Stimulated activated CD8-positive, alpha-beta memory T cell treated with anti-CD3 and anti-CD28 coated beads, Interleukin-4, amount 100 ng/mL, for 1 hour (primary cell): Measurements from ENCODE around the gene TLL1.

Experiments used
- DNase-seq, 2 donors: peaks; one replicate each; pipeline ENCODE4 v3.0.0-alpha.2; 2020; ENCODE audit warnings: low read depth in 2 of 2, low spot score in 1 of 2

TLL1 gene

DNA sequence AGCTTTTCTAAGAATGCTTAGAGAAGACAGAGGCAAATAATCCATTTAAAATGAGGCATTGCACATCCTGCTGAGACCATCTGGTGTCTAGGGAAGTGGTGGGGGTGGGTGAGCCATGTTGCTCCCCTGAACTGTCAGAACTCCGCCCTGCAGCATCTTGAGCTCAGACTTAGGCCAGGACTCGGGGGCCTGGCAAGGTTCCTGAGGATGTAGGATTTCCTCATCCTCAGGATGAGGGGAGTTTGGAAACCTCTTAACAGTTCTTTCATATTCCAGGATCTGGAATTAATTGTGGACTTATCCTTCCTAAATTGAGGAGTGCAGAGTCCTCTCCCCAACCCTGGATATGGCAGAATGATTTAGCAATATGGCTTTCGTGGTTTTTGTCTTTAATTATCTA, 6.6 kb downstream of the TLL1 start:
- DNase-seq = no peak

DNA sequence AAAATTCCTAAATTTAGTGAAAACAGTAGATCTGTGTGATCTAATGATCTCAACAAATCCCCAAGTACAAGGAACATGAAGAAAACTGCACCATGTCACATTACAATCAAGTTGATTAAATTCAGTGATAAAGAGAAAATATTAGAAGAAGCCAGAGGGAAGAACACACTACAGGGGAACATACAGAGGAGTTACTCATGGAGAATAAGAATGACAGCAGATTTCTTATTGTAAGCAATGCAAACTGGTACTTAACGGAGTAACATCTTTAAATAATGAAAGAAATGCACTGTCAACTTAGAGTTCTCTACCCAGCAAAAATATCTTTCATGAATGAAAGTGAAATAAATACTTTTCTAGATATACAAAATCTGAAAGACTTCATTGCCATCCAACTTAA, 21.1 kb downstream of the TLL1 start:
- DNase-seq = no peak

DNA sequence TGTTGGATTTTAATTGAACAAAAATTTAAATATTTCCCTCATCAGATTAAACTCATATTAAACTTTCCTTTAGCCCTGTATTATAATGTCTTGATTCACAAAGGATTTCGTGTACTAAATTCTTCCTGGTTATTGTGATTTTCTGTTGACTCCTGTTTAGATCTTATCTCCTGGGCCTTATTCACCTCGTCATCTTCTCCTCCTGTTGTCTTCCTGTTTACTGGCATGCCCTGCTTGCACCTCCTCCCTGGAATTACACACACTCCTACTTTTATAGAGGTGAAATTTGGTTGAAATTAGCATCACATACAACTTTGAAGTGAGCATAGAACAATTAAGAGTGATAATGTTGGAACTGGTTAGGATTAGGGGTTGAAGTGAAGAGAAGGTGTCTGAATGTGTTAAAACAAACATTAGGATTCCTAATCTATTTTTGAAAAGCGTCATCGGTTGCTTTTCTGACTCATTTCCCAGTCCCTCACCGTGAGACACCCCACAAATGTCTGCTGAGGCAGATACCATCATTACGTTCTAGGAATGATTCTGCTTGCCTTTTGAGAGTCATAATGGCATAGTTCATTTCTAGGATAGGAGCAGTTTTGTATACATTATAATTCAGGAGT, 32.5 kb downstream of the TLL1 start:
- DNase-seq = no peak

DNA sequence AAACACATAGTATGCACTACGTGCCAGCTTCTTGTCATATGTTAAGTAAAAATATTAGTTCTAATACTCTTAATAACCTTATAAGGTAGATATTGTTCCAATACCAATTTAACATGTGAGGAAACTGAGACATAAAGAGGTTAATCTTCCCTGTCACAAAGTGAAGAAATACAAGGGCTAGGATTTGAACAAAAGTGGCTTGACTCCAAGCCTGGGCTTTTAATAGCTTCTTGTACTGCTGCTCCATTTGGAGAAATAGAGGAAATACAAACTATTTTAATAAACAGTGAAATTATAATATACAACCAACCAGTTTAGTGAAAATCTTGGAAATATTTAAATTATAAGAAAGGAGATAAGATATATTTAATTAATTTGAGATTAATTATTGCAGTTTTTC, 33.2 kb downstream of the TLL1 start:
- no peak for DNase-seq

DNA sequence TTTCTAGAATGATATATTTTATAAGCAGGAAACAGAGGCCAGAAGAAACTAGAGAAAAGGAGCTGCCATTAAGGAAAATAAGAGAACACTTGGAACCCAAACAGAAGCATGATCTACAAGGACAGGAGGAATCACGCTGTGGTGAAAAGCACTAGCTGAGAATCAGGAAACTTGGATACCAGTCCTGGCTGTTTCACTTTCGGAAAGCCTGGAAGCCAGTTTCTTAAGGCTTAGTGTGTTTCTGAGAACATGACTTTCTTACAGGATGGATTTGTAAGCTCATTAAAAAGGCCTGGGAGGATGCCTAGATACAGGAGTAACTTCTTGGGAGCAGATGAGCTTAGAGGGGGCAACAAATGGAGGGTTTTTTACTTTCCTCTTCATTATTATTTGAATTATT, 36.9 kb downstream of the TLL1 start:
- DNase-seq = no peak

DNA sequence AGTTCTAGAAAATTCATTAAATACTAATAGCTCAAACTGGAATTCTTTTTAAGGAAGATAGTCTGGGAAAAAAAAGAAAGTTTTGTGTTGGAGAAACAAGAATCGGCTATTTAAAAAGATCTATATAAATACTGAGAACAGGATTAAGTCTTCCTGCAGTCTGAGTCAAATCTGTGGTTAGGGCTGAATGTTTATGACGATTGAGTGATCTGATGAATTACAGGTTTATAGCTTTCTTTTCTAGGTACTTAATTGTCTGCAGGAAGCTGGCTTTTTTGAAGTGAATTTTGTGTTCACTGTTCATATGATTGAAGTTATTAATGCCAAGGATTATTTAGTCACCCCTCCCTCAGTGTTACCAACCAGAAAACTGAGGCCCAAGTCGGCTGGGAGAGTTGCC, 42.2 kb downstream of the TLL1 start:
- DNase-seq = no peak

DNA sequence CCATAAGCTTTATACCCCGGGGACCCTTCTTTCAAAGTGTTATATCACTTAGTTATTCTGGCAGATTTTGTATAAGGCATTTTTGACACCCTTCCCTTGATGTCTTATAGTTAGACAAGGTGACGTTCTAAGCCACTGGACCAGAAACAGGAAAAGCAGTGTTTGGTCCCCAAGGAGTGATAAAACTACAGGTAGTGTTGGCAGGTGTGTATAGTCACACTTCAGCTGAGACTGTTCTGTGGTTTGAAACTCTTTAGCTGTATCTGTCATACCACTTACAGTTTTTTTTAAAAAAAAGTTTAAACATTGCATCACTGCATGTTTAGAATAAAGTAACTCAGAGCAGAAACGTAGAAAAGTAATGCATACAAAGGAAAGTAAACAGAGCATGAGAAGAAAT, 48.5 kb downstream of the TLL1 start:
- no peak for DNase-seq

DNA sequence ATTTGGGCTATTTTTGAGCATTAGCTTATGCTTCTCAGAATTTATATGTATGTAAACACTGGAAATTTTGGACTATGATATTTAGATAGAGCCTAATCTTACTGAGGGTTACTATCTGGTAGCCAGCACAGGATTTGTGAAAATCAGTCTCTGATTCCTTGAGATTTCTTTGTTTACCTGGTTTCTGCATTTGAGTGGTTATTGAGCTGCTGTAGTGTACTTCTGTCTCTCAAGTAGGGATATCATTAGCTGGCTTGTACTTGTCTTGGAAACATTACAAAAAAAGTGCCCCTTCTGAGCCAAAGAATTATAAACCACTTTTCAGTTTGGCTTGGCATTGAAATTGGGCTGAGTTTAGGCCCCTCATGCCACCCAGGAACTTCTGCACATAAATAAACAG, 49.7 kb downstream of the TLL1 start:
- DNase-seq = no peak

DNA sequence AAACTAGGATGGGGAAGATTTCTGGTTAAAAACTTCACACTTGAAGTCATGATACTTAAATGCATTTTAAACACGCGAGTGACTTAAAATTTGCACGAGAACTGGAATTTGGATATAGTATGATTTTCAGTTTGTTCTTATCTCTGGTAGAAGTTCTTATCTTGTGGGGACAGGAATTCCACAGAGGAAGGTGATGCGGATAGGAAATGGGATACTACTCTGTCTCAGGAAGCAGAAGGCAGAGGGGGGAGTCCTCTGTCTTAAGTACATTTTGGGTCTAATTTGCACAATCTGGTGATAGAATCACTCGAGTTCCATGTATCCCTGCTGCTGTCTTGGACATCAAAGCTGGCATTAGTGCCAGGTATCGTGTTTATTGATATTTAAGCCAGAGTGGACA, 53.3 kb downstream of the TLL1 start:
- DNase-seq = no peak

DNA sequence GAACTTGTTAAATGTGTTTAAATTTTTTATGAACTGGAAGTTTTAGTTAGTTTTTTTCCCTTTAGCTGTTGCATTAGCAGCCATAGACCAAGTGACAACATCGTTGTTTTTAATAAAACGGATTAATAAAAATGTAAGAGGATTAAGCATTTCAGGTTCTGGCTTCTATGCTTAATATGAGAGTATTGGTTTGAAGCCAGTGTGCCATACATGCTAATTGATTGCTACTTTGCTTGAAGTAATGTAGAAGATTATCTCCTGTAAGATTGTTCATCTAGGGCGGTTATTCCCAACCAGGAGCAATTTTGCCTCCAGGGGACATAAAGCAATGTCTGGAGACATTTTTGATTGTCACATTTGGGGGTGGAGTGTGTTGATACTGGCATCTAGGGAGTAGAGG, 54.3 kb downstream of the TLL1 start:
- DNase-seq = no peak

DNA sequence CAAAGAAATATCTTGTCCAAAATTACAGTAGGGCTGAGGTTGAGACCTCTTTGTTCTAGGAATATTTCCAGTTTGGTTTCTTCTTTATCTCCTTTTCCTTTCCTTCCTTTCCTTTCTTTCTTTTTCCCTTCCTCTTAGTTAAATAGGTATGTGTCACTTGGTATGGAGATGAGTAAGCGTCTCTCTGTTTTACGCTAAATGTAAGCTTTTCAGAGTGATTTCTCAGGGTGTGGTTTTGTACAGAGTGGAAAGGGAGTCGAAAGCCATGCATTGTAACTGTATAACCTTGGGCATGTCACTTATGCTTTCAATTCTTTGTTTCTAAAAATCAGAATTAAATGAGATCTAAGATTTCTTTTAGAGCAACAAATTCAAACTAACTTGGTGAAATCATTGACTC, 54.8 kb downstream of the TLL1 start:
- no peak for DNase-seq

DNA sequence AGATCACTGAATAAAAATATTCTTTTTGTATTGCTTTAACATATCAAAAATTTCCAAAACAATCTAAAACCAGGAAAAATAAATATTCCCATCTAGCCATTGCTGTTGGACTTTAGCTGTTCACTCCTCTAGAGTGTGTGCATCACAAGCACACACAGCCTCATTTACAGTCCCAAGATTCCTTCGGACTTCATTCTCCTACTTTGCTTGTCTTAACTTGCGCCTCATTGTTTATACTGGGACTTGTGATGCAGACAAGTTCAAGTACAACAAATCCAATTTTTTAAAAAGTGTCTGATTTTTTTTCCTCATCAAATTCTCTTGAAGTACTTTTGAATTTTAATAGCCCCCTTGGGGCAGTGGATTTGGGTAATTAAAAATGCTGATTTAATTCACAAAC, 55.6 kb downstream of the TLL1 start:
- no peak for DNase-seq

DNA sequence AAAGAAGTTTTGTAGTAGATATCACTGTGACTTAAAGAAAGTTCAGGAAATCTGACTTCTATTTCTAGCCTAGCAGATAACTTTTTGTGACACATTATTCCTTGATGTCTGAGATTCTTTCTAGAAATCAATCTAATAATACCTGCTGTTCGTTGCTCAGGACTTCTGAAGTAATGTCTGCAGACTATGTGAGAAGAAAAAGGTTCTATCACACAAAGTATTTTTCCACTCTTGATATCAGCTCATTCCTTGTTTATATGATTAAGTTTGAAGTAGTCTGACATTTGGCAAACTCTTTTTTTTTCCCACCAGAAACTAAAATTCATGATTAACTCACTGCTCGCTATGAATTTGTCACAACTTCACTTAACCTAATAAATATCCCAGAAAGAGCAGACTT, 56.6 kb downstream of the TLL1 start:
- DNase-seq = no peak

DNA sequence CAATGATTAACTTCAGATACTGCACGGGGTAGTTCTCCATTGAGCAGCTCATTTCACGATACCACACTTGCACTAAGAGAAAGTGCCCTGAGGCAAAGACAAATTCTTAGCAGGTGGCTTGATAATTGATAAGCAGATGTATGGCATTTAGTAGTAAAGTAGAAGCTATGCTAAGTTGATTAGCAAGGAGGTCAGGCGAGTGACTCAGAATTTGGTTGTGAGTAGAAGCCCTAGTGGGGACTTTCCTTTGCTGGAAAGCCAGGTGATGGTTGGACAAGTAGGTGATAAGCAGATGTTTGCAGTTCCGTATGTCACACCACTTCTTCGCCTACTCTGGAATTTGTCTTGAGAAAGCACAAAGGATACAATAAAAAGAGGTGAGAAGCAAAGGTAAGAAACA, 58.7 kb downstream of the TLL1 start:
- DNase-seq = no peak

DNA sequence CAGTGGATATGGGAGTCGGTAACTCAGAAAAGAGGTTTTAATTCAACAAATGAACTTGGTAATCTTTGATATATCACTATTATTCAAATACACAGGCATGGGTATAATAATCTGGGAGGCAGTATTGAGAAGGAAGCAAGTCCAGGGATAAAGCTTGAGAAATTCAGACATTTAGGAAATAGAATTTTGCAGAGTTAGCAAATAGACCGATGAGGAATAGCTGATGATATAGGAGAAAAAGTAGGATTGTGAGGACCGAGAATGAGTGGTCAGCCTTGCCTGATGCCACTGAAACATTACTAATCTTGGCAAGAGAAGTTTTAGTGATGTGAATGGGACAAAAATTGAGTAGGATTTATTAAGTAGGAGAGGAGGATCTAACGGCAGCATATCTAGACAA, 71.9 kb downstream of the TLL1 start:
- no peak for DNase-seq

DNA sequence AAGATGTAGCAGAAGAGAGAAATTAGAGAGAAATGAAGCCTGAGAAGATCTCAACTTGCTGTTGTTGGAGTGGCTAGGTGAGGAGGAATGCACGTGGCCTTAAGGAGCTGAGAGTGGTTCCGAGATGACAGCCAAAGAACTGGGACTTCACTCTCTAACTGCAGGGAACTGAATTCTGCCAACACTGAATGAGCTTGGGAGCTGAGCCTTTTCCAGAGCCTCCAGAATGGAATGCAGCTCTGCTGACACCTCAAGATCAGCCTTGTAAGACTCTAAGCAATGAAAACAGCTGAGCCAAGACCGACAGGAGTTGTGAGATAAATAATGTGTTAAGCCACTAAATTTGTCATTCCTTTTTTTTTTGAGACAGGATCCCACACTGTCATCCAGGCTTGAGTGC, 73.0 kb downstream of the TLL1 start:
- DNase-seq = no peak

DNA sequence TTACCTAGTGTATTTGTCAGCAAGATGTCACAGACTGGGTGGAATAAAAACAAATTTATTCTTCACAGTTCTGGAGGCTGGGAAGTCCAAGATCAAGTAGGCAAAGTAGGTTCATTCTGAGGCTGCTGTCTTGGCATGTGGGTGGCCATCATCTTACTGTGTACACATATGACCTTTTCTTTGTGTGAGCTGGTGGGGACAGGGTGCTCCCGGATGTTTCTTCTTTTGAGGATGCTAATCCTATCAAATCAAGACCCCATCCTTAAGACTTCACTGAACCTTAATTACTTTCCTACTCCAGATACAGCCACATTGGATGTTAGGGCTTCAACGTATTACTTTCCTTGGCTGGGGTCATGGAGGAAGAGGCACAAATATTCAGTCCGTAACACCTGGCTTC, 74.0 kb downstream of the TLL1 start:
- DNase-seq = no peak

DNA sequence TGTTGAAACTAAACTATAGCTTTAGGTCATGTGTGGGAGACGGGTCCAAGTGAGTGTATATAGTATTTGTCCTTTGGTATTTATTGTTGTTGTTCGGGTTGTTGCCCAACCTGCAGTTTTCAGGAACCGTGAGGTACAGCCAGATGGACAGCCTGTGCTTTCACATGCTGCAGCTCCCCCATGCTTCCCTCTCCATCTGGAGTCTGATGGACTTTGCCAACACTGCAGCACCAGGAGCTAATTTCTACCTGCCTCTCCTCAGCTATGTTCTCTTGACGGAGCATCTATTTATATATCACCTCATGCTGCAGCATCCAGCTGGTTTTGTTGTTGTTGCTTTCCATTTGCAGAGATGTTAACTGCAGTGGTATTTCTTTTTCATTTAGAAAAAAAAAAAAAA, 80.1 kb downstream of the TLL1 start:
- DNase-seq = no peak

DNA sequence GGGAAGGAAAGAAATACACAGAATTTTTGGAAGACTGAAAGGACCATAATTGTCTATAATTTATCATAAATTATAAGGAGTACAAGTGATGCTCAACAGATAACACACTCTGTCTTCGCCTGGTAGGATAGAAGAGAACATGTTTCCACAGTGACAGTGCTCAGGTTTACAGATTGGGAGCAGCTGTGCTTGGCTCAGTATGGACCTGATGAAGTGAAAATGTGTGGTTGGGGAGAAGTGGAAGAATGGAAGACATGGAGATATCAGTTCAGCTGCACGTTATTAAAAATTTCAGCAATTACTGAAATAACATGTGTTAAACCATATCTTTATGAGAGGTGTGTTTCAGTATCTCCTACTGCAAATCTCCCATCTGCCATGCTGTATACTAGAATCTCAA, 90.6 kb downstream of the TLL1 start:
- no peak for DNase-seq

DNA sequence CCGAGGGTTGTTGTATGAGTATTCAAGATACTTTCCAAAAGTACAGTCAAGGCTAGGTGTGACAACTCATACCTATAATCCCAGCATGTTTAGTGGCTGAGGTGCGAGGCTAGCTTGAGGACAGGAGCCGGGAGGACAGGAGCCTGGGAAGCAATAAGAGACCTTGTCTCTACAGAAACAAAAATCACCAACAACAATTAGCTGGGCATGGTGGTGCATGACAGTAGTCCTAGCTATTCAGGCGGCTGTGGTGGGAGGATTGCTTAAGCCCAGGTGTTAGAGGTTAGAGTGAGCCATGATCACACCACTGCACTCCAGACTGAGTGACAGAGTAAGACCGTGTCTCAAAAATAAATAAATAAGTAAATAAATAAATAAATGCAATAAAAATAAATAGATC, 91.6 kb downstream of the TLL1 start:
- DNase-seq = no peak

DNA sequence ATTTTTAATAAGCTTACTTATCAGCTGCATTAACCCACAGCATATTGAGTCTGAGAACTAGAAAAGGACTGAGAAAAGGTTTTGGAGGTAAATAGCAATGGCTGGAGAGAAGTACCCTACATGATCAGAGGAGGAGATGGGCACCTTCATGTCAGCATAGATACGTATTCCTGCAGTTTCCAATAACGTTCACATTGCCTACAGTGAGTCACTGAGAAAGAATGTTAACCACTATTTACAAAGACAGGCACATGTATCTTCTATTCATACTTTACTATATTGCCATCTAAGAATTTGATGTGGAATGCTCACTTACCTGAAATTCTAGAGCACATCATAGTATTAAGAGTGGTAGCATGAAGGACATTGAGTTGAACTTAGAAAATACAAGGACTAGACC, 92.5 kb downstream of the TLL1 start:
- DNase-seq = no peak

DNA sequence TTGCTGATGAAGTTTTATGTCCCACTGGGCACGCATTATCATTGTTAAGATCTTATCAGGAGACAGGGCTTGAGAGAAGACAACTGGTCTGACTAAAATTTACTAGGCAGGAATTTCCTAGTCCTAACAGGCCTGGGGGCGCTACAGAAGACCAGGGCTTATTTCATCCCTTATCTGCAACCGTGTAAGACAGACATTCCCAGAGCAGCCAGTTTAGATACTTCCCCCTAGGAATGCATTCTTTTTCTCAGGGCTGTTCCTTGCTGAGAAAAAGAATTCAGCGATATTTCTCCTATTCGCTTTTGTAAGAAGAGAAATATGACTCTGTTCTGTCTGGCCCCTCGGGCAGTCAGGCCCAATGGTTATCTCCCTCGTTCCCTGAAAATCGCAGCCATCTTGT, 93.8 kb downstream of the TLL1 start:
- no peak for DNase-seq

DNA sequence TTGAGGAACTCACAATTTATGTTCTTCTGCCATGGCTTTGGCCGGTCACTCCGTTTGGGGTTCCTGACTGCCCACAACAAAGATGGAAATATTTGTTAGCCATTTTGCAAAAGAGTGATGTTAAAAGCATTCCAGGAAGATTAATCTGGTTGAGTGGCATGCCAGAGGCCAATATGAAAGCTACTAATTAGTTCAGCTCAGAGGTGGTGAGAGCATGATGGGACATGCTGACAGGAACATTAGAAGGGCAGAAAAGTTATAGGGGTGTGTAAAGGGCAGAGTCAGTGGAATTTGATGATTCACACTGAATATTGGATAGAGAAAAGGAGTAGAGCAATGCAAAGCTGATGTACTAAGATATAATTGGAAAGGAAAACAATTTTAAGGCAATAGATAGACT, 94.4 kb downstream of the TLL1 start:
- DNase-seq = no peak
